CD14-positive monocyte (primary cell): Measurements from ENCODE around the gene ADORA2B. TPM values are rescaled to one million over a fixed set of nuclear protein-coding genes. Genes with fewer than 3 reads are reported as not detected.

Experiments
- DNase-seq, 3 donors: peaks; one replicate each; pipeline ENCODE4 v3.0.0-alpha.2; 2011 to 2022
- H2AFZ ChIP-seq: 2 replicates; pipeline ENCODE4 v1.6.0; 2012; ENCODE audit warnings: mild to moderate bottlenecking, low read depth, low read length, inconsistent platforms; ENCODE audit not compliant: insufficient read depth, poor library complexity, severe bottlenecking
- H3K27ac ChIP-seq, 2 donors: 1 replicate in 1 of 2; 2 replicates in 1 of 2; pipeline ENCODE4 v1.5.1; 2012 to 2013; ENCODE audit warnings: low read length in 2 of 2, control low read depth in 1 of 2, inconsistent platforms in 1 of 2, low read depth in 1 of 2, mild to moderate bottlenecking in 1 of 2
- H3K27me3 ChIP-seq, 2 donors: one replicate each; pipeline versions ENCODE4 v1.6.0 to v1.6.1; 2011 to 2013; ENCODE audit warnings: low read length in 2 of 2; ENCODE audit not compliant: control insufficient read depth in 2 of 2, insufficient read depth in 2 of 2
- H3K36me3 ChIP-seq, 2 donors: replicated peaks in 1 of 2; 1 replicate in 1 of 2; 2 replicates in 1 of 2; pipeline versions ENCODE4 v1.5.1 to v1.6.1; 2012 to 2013; ENCODE audit warnings: low read length in 2 of 2, control low read depth in 1 of 2, inconsistent platforms in 1 of 2, mild to moderate bottlenecking in 1 of 2; ENCODE audit not compliant: insufficient read depth in 2 of 2, control insufficient read depth in 1 of 2
- H3K4me1 ChIP-seq, 2 donors: 1 replicate in 1 of 2; 2 replicates in 1 of 2; pipeline versions ENCODE4 v1.5.1 to v1.6.1; 2012 to 2013; ENCODE audit warnings: low read length in 2 of 2, control low read depth in 1 of 2, inconsistent platforms in 1 of 2, mild to moderate bottlenecking in 1 of 2, moderate library complexity in 1 of 2; ENCODE audit not compliant: insufficient read depth in 2 of 2, control insufficient read depth in 1 of 2
- H3K4me2 ChIP-seq: replicated peaks from 2 replicates; pipeline ENCODE3; 2012; ENCODE audit warnings: low read length, moderate library complexity, mild to moderate bottlenecking; ENCODE audit not compliant: poor library complexity, severe bottlenecking; ENCODE audit errors: extremely low read depth
- H3K4me3 ChIP-seq, 3 experiments: fragments of 200-600 bp in 1 of 3; sonication (generic) in 1 of 3; replicated peaks in 1 of 3; 1 replicate in 2 of 3; 2 replicates in 1 of 3; pipeline ENCODE4 v1.5.1; 2011 to 2013; ENCODE audit warnings: low read length in 3 of 3, mild to moderate bottlenecking in 3 of 3, control low read depth in 2 of 3, low read depth in 2 of 3, inconsistent platforms in 1 of 3, moderate library complexity in 1 of 3
- H3K79me2 ChIP-seq: 2 replicates; pipeline ENCODE4 v1.6.0; 2012; ENCODE audit warnings: mild to moderate bottlenecking, control low read depth, inconsistent platforms, low read length, moderate library complexity; ENCODE audit not compliant: insufficient read depth
- H3K9ac ChIP-seq: 2 replicates; pipeline ENCODE4 v1.6.0; 2017; ENCODE audit warnings: low read length, mild to moderate bottlenecking; ENCODE audit not compliant: insufficient read depth, poor library complexity, severe bottlenecking
- H3K9me3 ChIP-seq, 2 donors: replicated peaks in 1 of 2; 1 replicate in 1 of 2; 2 replicates in 1 of 2; pipeline versions ENCODE4 v1.5.1 to v1.6.1; 2012 to 2013; ENCODE audit warnings: low read length in 2 of 2, control low read depth in 1 of 2; ENCODE audit not compliant: control insufficient read depth in 1 of 2, insufficient read depth in 1 of 2
- H4K20me1 ChIP-seq: 2 replicates; pipeline ENCODE4 v1.6.0; 2012; ENCODE audit warnings: mild to moderate bottlenecking, low read length, control low read depth, moderate library complexity; ENCODE audit not compliant: insufficient read depth
- H3K27ac Mint-ChIP-seq, 7 donors: one replicate each; pipeline ENCODE4 v1.8.0; 2020; ENCODE audit warnings: mild to moderate bottlenecking in 7 of 7, mixed read lengths in 7 of 7, moderate library complexity in 6 of 7, inconsistent platforms in 2 of 7
- H3K27me3 Mint-ChIP-seq, 3 donors: one replicate each; pipeline ENCODE4 v1.8.0; 2021 to 2022; ENCODE audit warnings: low read depth in 3 of 3, mild to moderate bottlenecking in 3 of 3, mixed read lengths in 3 of 3, moderate library complexity in 3 of 3, inconsistent platforms in 1 of 3
- H3K36me3 Mint-ChIP-seq, 2 donors: one replicate each; pipeline ENCODE4 v1.8.0; 2020; ENCODE audit warnings: mixed read lengths in 2 of 2, inconsistent platforms in 1 of 2, mild to moderate bottlenecking in 1 of 2
- H3K4me1 Mint-ChIP-seq: one replicate; pipeline ENCODE4 v1.8.0; 2020; ENCODE audit warnings: mild to moderate bottlenecking, mixed read lengths
- H3K4me3 Mint-ChIP-seq, 2 donors: one replicate each; pipeline ENCODE4 v1.8.0; 2020; ENCODE audit warnings: mild to moderate bottlenecking in 2 of 2, mixed read lengths in 2 of 2, moderate library complexity in 1 of 2
- H3K9me3 Mint-ChIP-seq, 7 donors: one replicate each; pipeline ENCODE4 v1.8.0; 2020 to 2022; ENCODE audit warnings: mixed read lengths in 7 of 7, mild to moderate bottlenecking in 6 of 7, moderate library complexity in 6 of 7, inconsistent platforms in 2 of 7
- CTCF ChIP-seq: fragments of 200-600 bp; IDR thresholded peaks from one replicate; pipeline ENCODE4 v1.8.0; 2022; ENCODE audit warnings: antibody characterized with exemption, mild to moderate bottlenecking
- WGBS: methylation state at CpG from one replicate; pipeline ENCODE4 v1.1.5; 2013; ENCODE audit warnings: missing lambda C conversion rate; ENCODE audit not compliant: insufficient coverage; 5-methylcytosine and 5-hydroxymethylcytosine counted together
- intact Hi-C, 2 donors: fragments of 100-400 bp; cut with micrococcal nuclease; formaldehyde crosslinking; loops; one replicate each; pipeline versions ENCODE4 v1.15.0 to v1.15.1; 2023
- polyA plus RNA-seq, 3 donors: library from polyadenylated mRNA; depleted of rRNA in 1 of 3; unstranded in 2 of 3; stranded (reverse) in 1 of 3; fragments of 300-500 nt in 2 of 3; fragments of >200 nt in 1 of 3; fragmentation: Illumina TruSeq in 2 of 3; gene quantifications; 1 replicate in 2 of 3; 2 replicates in 1 of 3; pipeline ENCODE4 v1.2.3, GENCODE V29; 2012 to 2021

Gene ADORA2B
- polyA plus RNA-seq, 3 donors, result 2.0 to 6.4 (median 4.4) TPM

GRCh38 chr17:16013943-16014407 is 69.0 kb downstream of the ADORA2B start:
- Histone ChIP-seq H3K4me1 (peaks cover 3 to 16% of the 10 kb centered on the region in 2 donors), H3K36me3 (peaks cover 40 to 64% of the 10 kb centered on the region in 2 donors), H2AFZ (no peak overlapping the region), H3K4me3 (no peak overlapping the region), H3K9ac (no peak overlapping the region), H3K79me2 (peaks cover 18% of the 10 kb centered on the region), H3K27ac (no peak overlapping the region), H3K9me3 (no peaks in the 10 kb centered on the region), H4K20me1 (peaks cover 13% of the 10 kb centered on the region), H3K4me2 (no peak overlapping the region), H3K27me3 (no peaks in the 10 kb centered on the region)
- Mint-ChIP-seq H3K9me3 (no peaks in the 10 kb centered on the region), H3K27me3 (no peaks in the 10 kb centered on the region), H3K36me3 (peaks cover 37 to 69% of the 10 kb centered on the region in 2 donors), H3K4me3 (no peak overlapping the region), H3K27ac (no peak overlapping the region), H3K4me1 (peaks cover 12% of the 10 kb centered on the region)
- WGBS, result no CpG with 5 or more reads among the region's 3 CpGs
- no peak for DNase-seq
- TF ChIP-seq CTCF, result no peak
- intact Hi-C loops, result no loop called here

- Histone ChIP-seq H3K9ac (no peak overlapping the region), H3K27me3 (no peaks in the 10 kb centered on the region), H3K9me3 (no peaks in the 10 kb centered on the region), H4K20me1 (peaks cover 9% of the 10 kb centered on the region), H3K79me2 (peaks cover 18% of the 10 kb centered on the region), H3K4me1 (no peaks in the 10 kb centered on the region), H3K4me2 (no peak overlapping the region), H3K4me3 (no peak overlapping the region), H3K36me3 (peaks cover 32 to 83% of the 10 kb centered on the region in 2 donors), H2AFZ (no peak overlapping the region), H3K27ac (no peak overlapping the region)
- Mint-ChIP-seq H3K27ac (no peak overlapping the region), H3K27me3 (no peaks in the 10 kb centered on the region), H3K4me1 (no peaks in the 10 kb centered on the region), H3K9me3 (no peaks in the 10 kb centered on the region), H3K4me3 (no peak overlapping the region), H3K36me3 (peaks cover 38 to 76% of the 10 kb centered on the region in 2 donors)
- intact Hi-C loops, result no loop called here
- WGBS, result no CpG with 5 or more reads among the region's 1 CpG
- no peak for DNase-seq
- TF ChIP-seq CTCF, result no peak
Measured at GRCh38 chr17:16019347-16019746, 74.4 kb downstream of the ADORA2B start.
